DOHH2 (cell line): ENCODE results near the gene PHRF1.

Source experiments
- H3F3A ChIP-seq: fragments of 200-600 bp; sonication (generic), shearing (Covaris generic); 2 replicates; pipeline ENCODE4 v1.6.0; 2016; ENCODE audit warnings: antibody characterized with exemption, mild to moderate bottlenecking; ENCODE audit not compliant: control insufficient read depth, insufficient read depth
- H3K27ac ChIP-seq: fragments of 200-600 bp; sonication (generic); 2 replicates; pipeline ENCODE4 v1.5.1; 2014; ENCODE audit warnings: low read depth, mild to moderate bottlenecking, low read length, moderate library complexity
- H3K27me3 ChIP-seq: fragments of 200-600 bp; sonication (generic); 2 replicates; pipeline ENCODE4 v1.6.1; 2014; ENCODE audit warnings: mild to moderate bottlenecking, low read length, mixed read lengths; ENCODE audit not compliant: control insufficient read depth
- H3K36me3 ChIP-seq: fragments of 200-600 bp; sonication (generic); 2 replicates; pipeline ENCODE4 v1.6.1; 2014; ENCODE audit warnings: mild to moderate bottlenecking, low read length, moderate library complexity, mixed read lengths; ENCODE audit not compliant: control insufficient read depth
- H3K4me1 ChIP-seq: fragments of 200-600 bp; sonication (generic); 2 replicates; pipeline ENCODE4 v1.6.1; 2014; ENCODE audit warnings: mild to moderate bottlenecking, low read length, mixed read lengths; ENCODE audit not compliant: control insufficient read depth
- H3K4me2 ChIP-seq: fragments of 200-600 bp; sonication (generic); 2 replicates; pipeline ENCODE4 v1.6.0; 2014; ENCODE audit warnings: mild to moderate bottlenecking, low read length, moderate library complexity
- H3K4me3 ChIP-seq: fragments of 200-600 bp; sonication (generic); 2 replicates; pipeline ENCODE4 v1.5.1; 2014; ENCODE audit warnings: mild to moderate bottlenecking, low read length, mixed read lengths
- H3K79me2 ChIP-seq: fragments of 200-600 bp; sonication (generic); 2 replicates; pipeline ENCODE4 v1.6.1; 2014; ENCODE audit warnings: mild to moderate bottlenecking, low read length, mixed read lengths; ENCODE audit not compliant: control insufficient read depth
- H3K9me2 ChIP-seq: fragments of 200-600 bp; sonication (generic); replicated peaks from 2 replicates; pipeline ENCODE4 v1.6.1; 2014; ENCODE audit warnings: mild to moderate bottlenecking, low read length, mixed read lengths; ENCODE audit not compliant: control insufficient read depth
- H3K9me3 ChIP-seq: fragments of 200-600 bp; sonication (generic); 2 replicates; pipeline ENCODE4 v1.6.1; 2014; ENCODE audit warnings: antibody characterized with exemption, low read length, mixed read lengths; ENCODE audit not compliant: control insufficient read depth, insufficient read depth
- H4K20me1 ChIP-seq: fragments of 200-600 bp; sonication (generic); 2 replicates; pipeline ENCODE4 v1.6.0; 2014; ENCODE audit warnings: low read depth, mild to moderate bottlenecking, antibody characterized with exemption, low read length, moderate library complexity; ENCODE audit not compliant: control insufficient read depth, insufficient read depth
- EZH2phosphoT487 ChIP-seq: fragments of 200-600 bp; sonication (generic); IDR thresholded peaks from 2 replicates; pipeline ENCODE4 v1.6.1; 2017; ENCODE audit warnings: borderline replicate concordance, mild to moderate bottlenecking, antibody characterized with exemption, low read length, moderate library complexity, mixed read lengths
- TF ChIP-seq, protein P1 (sequence below): fragments of 200-600 bp; sonication (generic); IDR thresholded peaks from one replicate; pipeline ENCODE4 v1.5.1; 2014; ENCODE audit warnings: antibody characterized with exemption, mild to moderate bottlenecking, low read depth, low read length; ENCODE audit not compliant: poor library complexity, severe bottlenecking

Gene PHRF1

DNA sequence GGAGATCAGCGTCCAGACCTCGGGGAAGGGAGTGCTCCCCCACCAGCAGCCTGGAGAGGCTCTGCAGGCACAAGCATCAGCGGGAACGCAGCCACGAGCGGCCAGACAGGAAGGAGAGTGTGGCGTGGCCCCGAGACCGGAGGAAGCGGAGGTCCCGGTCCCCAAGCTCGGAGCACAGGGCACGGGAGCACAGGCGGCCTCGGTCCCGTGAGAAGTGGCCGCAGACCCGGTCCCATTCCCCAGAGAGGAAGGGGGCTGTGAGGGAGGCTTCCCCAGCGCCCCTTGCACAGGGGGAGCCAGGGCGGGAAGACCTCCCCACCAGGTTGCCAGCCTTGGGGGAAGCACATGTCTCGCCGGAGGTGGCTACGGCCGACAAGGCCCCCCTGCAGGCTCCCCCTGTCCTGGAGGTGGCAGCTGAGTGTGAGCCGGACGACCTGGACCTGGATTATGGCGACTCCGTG is 32.6 kb downstream of the PHRF1 start:
- Histone ChIP-seq H3K9me3 (no peaks in the 10 kb centered on the region), H3K4me2 (no peak overlapping the region), H3K36me3 (peaks cover 90% of the 10 kb centered on the region), H3F3A (peaks cover 6% of the 10 kb centered on the region; the same call in 1 of the 2 replicates), H3K4me3 (no peak overlapping the region), H3K27me3 (no peaks in the 10 kb centered on the region), H3K79me2 (no peaks in the 10 kb centered on the region; the same call in none of the 2 replicates), H3K4me1 (peaks cover 7% of the 10 kb centered on the region), H3K27ac (no peak overlapping the region), H4K20me1 (peaks cover 8% of the 10 kb centered on the region), H3K9me2 (no peaks in the 10 kb centered on the region)
- no peak for TF ChIP-seq EZH2phosphoT487

DNA sequence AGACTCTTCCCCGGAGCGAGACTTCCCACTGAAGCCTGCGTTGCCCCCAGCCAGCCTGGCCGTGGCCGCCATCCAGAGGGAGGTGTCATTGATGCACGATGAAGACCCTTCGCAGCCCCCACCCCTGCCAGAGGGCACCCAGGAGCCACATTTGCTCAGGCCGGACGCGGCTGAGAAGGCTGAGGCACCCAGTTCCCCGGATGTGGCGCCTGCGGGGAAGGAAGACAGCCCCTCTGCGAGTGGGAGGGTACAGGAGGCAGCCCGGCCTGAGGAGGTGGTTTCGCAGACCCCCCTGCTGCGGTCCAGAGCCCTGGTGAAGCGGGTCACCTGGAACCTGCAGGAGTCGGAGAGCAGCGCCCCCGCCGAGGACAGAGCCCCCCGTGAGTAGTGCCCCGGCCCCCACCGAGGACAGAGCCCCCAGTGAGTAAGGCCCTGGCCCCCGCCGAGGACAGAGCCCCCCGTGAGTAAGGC is 33.1 kb downstream of the PHRF1 start:
- Histone ChIP-seq H3K79me2 (no peaks in the 10 kb centered on the region; the same call in none of the 2 replicates), H3K9me2 (no peaks in the 10 kb centered on the region), H3K27me3 (no peaks in the 10 kb centered on the region), H3K4me3 (no peak overlapping the region), H3K4me1 (peaks cover 12% of the 10 kb centered on the region), H3F3A (peaks cover 6% of the 10 kb centered on the region; the same call in 1 of the 2 replicates), H3K36me3 (peaks cover 85% of the 10 kb centered on the region), H3K27ac (no peak overlapping the region), H3K9me3 (no peaks in the 10 kb centered on the region), H4K20me1 (peaks cover 11% of the 10 kb centered on the region), H3K4me2 (no peak overlapping the region)
- TF ChIP-seq, protein P1, sequence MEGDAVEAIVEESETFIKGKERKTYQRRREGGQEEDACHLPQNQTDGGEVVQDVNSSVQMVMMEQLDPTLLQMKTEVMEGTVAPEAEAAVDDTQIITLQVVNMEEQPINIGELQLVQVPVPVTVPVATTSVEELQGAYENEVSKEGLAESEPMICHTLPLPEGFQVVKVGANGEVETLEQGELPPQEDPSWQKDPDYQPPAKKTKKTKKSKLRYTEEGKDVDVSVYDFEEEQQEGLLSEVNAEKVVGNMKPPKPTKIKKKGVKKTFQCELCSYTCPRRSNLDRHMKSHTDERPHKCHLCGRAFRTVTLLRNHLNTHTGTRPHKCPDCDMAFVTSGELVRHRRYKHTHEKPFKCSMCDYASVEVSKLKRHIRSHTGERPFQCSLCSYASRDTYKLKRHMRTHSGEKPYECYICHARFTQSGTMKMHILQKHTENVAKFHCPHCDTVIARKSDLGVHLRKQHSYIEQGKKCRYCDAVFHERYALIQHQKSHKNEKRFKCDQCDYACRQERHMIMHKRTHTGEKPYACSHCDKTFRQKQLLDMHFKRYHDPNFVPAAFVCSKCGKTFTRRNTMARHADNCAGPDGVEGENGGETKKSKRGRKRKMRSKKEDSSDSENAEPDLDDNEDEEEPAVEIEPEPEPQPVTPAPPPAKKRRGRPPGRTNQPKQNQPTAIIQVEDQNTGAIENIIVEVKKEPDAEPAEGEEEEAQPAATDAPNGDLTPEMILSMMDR = no peak
- no peak for TF ChIP-seq EZH2phosphoT487

DNA sequence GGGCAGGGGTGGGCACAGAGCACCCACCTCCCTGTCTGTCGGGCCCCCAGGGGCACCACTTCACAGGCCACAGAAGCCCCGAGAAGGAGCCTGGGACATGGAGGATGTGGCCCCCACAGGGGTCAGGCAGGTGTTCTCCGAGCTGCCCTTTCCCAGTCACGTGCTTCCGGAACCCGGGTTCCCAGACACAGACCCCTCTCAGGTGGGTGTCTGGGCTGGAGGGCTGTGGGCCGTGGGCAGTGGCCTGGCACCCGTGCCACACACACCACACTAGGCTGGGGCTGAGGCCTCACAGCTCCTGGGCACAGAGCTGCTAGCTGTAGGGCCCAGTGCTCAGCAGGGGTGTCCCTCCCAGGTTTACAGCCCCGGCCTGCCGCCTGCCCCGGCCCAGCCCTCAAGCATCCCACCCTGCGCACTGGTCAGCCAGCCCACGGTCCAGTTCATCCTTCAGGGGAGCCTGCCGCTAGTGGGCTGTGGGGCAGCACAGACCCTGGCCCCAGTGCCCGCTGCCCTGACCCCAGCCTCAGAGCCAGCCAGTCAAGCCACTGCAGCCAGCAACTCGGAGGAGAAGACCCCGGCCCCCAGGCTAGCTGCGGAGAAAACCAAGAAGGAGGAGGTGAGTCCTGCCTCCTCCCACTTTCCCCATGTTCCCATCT is 34.0 kb downstream of the PHRF1 start:
- Histone ChIP-seq H3K9me2 (no peaks in the 10 kb centered on the region), H3K27me3 (no peaks in the 10 kb centered on the region), H4K20me1 (peaks cover 11% of the 10 kb centered on the region), H3K4me1 (peaks cover 20% of the 10 kb centered on the region), H3F3A (peaks cover 6% of the 10 kb centered on the region; the same call in 1 of the 2 replicates), H3K4me2 (no peak overlapping the region), H3K79me2 (no peaks in the 10 kb centered on the region; the same call in none of the 2 replicates), H3K36me3 (peaks cover 81% of the 10 kb centered on the region), H3K4me3 (no peak overlapping the region), H3K9me3 (no peaks in the 10 kb centered on the region), H3K27ac (no peak overlapping the region)
- no peak for TF ChIP-seq EZH2phosphoT487
- TF ChIP-seq, protein P1 = no peak
